ENCODE results near the gene FERMT1.

The FERMT1 gene

DNA sequence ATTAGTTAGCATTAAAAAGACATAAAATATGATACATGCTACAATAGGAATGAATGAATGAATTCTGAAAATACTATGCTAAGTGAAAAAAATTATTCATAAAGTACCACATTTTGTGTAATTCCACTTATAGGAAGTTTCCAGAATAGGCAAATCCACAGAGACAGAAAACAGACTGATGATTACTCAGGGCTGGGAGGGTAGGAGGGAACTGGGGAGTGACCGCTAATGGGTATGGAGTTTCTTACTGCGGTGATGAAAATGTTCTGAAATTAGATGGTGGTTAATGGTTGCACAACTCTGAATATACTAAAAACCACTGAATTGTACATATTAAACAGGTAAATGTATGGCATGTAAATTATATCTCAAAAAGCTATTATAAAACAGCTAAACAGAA lies 22.6 kb downstream of the FERMT1 start:
- Histone ChIP-seq H3K79me2 (ENCODE audit: low read length) (no peaks in the 10 kb centered on the region), H3K27me3 (replicated peaks; ENCODE audit: insufficient read depth, low read length) (no peaks in the 10 kb centered on the region), H3K36me3 (replicated peaks; ENCODE audit: insufficient read depth, low read length) (no peaks in the 10 kb centered on the region; the same call in 1 of the 2 replicates), H4K20me1 (ENCODE audit: insufficient read depth, low read length) (no peaks in the 10 kb centered on the region), H3K4me2 (ENCODE audit: low read depth, low read length) (no peak overlapping the region), H3K9ac (ENCODE audit: low read length) (no peak overlapping the region), H3K27ac (ENCODE audit: low read length) (no peak overlapping the region), H3K9me3 (replicated peaks; ENCODE audit: insufficient read depth, low read length) (no peaks in the 10 kb centered on the region), H3K9me2 (replicated peaks; ENCODE audit: insufficient read depth, low read length) (no peaks in the 10 kb centered on the region), H3K4me3 (ENCODE audit: low read length) (no peak overlapping the region), H3F3A (ENCODE audit: insufficient read depth, low read length) (peaks cover 10% of the 10 kb centered on the region), H2AFZ (ENCODE audit: low read length) (no peak overlapping the region), H3K4me1 (ENCODE audit: low read length) (peaks cover 23% of the 10 kb centered on the region)
- TF ChIP-seq, protein P1, sequence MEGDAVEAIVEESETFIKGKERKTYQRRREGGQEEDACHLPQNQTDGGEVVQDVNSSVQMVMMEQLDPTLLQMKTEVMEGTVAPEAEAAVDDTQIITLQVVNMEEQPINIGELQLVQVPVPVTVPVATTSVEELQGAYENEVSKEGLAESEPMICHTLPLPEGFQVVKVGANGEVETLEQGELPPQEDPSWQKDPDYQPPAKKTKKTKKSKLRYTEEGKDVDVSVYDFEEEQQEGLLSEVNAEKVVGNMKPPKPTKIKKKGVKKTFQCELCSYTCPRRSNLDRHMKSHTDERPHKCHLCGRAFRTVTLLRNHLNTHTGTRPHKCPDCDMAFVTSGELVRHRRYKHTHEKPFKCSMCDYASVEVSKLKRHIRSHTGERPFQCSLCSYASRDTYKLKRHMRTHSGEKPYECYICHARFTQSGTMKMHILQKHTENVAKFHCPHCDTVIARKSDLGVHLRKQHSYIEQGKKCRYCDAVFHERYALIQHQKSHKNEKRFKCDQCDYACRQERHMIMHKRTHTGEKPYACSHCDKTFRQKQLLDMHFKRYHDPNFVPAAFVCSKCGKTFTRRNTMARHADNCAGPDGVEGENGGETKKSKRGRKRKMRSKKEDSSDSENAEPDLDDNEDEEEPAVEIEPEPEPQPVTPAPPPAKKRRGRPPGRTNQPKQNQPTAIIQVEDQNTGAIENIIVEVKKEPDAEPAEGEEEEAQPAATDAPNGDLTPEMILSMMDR (IDR thresholded peaks at IDR 0.05; ENCODE audit: low read length): no peak
- TF ChIP-seq EZH2phosphoT487 (IDR thresholded peaks at IDR 0.05; ENCODE audit: low read length) (no peak), EZH2 (optimal IDR thresholded peaks at IDR 0.05; ENCODE audit: low read depth, low read length) (no peak)
- no peak for DNase-seq

DNA sequence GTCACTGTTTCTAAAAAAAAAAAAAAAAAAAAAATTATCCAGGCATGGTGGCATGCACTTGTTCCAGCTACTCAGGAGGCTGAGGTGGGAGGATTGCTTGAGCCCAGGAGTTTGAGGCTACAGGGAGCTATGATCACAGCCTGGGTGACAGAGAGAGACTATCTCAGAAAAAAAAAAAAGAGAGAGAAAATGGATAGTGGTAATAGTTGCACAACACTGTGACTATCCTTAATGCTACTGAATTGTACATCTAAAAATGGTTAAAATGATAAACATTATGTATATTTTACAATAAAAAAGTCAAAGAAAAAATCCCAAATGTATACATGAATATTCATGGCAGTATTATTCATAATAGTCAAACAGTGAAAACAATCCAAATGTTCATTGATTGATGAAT lies 23.0 kb downstream of the FERMT1 start:
- H3K9ac ChIP-seq (ENCODE audit: low read length): no peak overlapping the region
- H3K4me1 ChIP-seq (ENCODE audit: low read length): peaks cover 20% of the 10 kb centered on the region
- no peaks in the 10 kb centered on the region for H3K27me3 ChIP-seq (replicated peaks; ENCODE audit: insufficient read depth, low read length)
- no peak for DNase-seq
- no peak overlapping the region for H2AFZ ChIP-seq (ENCODE audit: low read length)
- H3K79me2 ChIP-seq (ENCODE audit: low read length): no peaks in the 10 kb centered on the region
- TF ChIP-seq, protein P1 (IDR thresholded peaks at IDR 0.05; ENCODE audit: low read length): no peak
- TF ChIP-seq EZH2phosphoT487 (IDR thresholded peaks at IDR 0.05; ENCODE audit: low read length) (no peak), EZH2 (optimal IDR thresholded peaks at IDR 0.05; ENCODE audit: low read depth, low read length) (no peak)
- no peak overlapping the region for H3K27ac ChIP-seq (ENCODE audit: low read length)
- H4K20me1 ChIP-seq (ENCODE audit: insufficient read depth, low read length): no peaks in the 10 kb centered on the region
- H3K9me2 ChIP-seq (replicated peaks; ENCODE audit: insufficient read depth, low read length): no peaks in the 10 kb centered on the region
- no peaks in the 10 kb centered on the region; the same call in 1 of the 2 replicates for H3K36me3 ChIP-seq (replicated peaks; ENCODE audit: insufficient read depth, low read length)
- H3K4me2 ChIP-seq (ENCODE audit: low read depth, low read length): no peak overlapping the region
- no peaks in the 10 kb centered on the region for H3K9me3 ChIP-seq (replicated peaks; ENCODE audit: insufficient read depth, low read length)
- H3K4me3 ChIP-seq (ENCODE audit: low read length): no peak overlapping the region
- H3F3A ChIP-seq (ENCODE audit: insufficient read depth, low read length): peaks cover 10% of the 10 kb centered on the region

DNA sequence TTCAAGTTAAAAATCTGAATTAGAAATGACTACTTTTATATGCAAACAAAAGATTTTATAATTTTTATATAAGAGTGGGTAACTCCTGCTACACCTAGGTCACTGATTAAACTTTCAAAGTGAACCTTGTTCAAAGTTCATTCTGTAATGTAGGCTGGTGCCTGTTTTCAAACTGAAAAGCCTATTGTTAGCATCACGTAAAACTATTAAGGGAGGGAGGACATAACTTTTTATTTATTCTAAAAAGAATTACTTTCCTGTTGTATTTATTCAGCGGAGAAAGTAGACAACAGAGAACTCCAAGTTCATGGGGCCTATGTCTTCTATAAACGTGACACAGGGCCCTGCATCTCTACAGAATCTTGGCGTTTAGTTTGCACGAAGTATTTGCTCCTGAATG lies 27.4 kb downstream of the FERMT1 start:
- Histone ChIP-seq H3F3A (ENCODE audit: insufficient read depth, low read length) (no peaks in the 10 kb centered on the region), H3K9me2 (replicated peaks; ENCODE audit: insufficient read depth, low read length) (no peaks in the 10 kb centered on the region), H3K27ac (ENCODE audit: low read length) (no peak overlapping the region), H3K4me3 (ENCODE audit: low read length) (no peak overlapping the region), H3K9ac (ENCODE audit: low read length) (no peak overlapping the region), H3K4me1 (ENCODE audit: low read length) (no peaks in the 10 kb centered on the region), H2AFZ (ENCODE audit: low read length) (no peak overlapping the region), H3K79me2 (ENCODE audit: low read length) (no peaks in the 10 kb centered on the region), H3K36me3 (replicated peaks; ENCODE audit: insufficient read depth, low read length) (no peaks in the 10 kb centered on the region; the same call in 1 of the 2 replicates), H3K27me3 (replicated peaks; ENCODE audit: insufficient read depth, low read length) (no peaks in the 10 kb centered on the region), H3K9me3 (replicated peaks; ENCODE audit: insufficient read depth, low read length) (no peaks in the 10 kb centered on the region), H3K4me2 (ENCODE audit: low read depth, low read length) (no peak overlapping the region), H4K20me1 (ENCODE audit: insufficient read depth, low read length) (no peaks in the 10 kb centered on the region)
- no peak for TF ChIP-seq EZH2 (optimal IDR thresholded peaks at IDR 0.05; ENCODE audit: low read depth, low read length)
- TF ChIP-seq, protein P1 (IDR thresholded peaks at IDR 0.05; ENCODE audit: low read length): no peak
- TF ChIP-seq EZH2phosphoT487 (IDR thresholded peaks at IDR 0.05; ENCODE audit: low read length): no peak
- DNase-seq: no peak
